Small intestine (tissue), 7 donors: Measurements from ENCODE around the gene DCLK1. TPM values are rescaled to one million over a fixed set of nuclear protein-coding genes. Genes with fewer than 3 reads are reported as not detected.

ENCODE experiments used
- DNase-seq, 2 donors: peaks; one replicate each; pipeline versions ENCODE4 v3.0.0 to v3.0.0-alpha.2; 2013
- FAIRE-seq: peaks from 2 replicates; lab custom pipeline; 2012; peaks lifted over from hg19 to GRCh38; lab: Jason Lieb, UNC
- H3K27ac ChIP-seq, 3 donors: one replicate each; pipeline ENCODE4 v1.5.1; 2013; ENCODE audit warnings: low read length in 2 of 3, mild to moderate bottlenecking in 2 of 3, control low read depth in 1 of 3, inconsistent platforms in 1 of 3, low read depth in 1 of 3, moderate library complexity in 1 of 3
- H3K27me3 ChIP-seq, 3 donors: one replicate each; pipeline ENCODE4 v1.6.1; 2013; ENCODE audit warnings: low read length in 3 of 3, inconsistent platforms in 1 of 3; ENCODE audit not compliant: control insufficient read depth in 3 of 3, insufficient read depth in 3 of 3
- H3K36me3 ChIP-seq, 3 donors: one replicate each; pipeline ENCODE4 v1.6.1; 2013; ENCODE audit warnings: low read length in 3 of 3, inconsistent platforms in 1 of 3, low read depth in 1 of 3, mild to moderate bottlenecking in 1 of 3, moderate library complexity in 1 of 3; ENCODE audit not compliant: control insufficient read depth in 3 of 3, insufficient read depth in 2 of 3
- H3K4me1 ChIP-seq, 3 donors: one replicate each; pipeline ENCODE4 v1.6.1; 2013; ENCODE audit warnings: low read length in 2 of 3, inconsistent platforms in 1 of 3, low read depth in 1 of 3, mild to moderate bottlenecking in 1 of 3, moderate library complexity in 1 of 3; ENCODE audit not compliant: control insufficient read depth in 3 of 3, insufficient read depth in 2 of 3
- H3K4me3 ChIP-seq, 3 donors: one replicate each; pipeline ENCODE4 v1.5.1; 2013; ENCODE audit warnings: low read length in 3 of 3, control low read depth in 1 of 3, inconsistent platforms in 1 of 3, low read depth in 1 of 3, mild to moderate bottlenecking in 1 of 3, moderate library complexity in 1 of 3
- H3K9me3 ChIP-seq, 2 donors: one replicate each; pipeline ENCODE4 v1.6.1; 2013; ENCODE audit warnings: low read depth in 1 of 2, low read length in 1 of 2; ENCODE audit not compliant: control insufficient read depth in 2 of 2, insufficient read depth in 1 of 2
- WGBS, 3 donors: extraction: QIAGEN DNeasy Blood & Tissue Kit; methylation state at CpG; one replicate each; pipeline ENCODE4 v1.1.7; 2013; 5-methylcytosine and 5-hydroxymethylcytosine counted together
- polyA plus RNA-seq, 4 donors: library from polyadenylated mRNA; stranded (reverse) in 3 of 4; unstranded in 1 of 4; fragments of 200-250 nt in 3 of 4; fragments of 120-200 nt in 1 of 4; gene quantifications; one replicate each; pipeline versions ENCODE4 v1.2.1 to v1.2.3, GENCODE V29; 2013
- donor health status: healthy with polysubstance abuse.
- donor health status: control.
- donor health status: control.
- donor health status: Bipolar disorder and iron deficiency.
- donor health status: healthy.

The DCLK1 gene
- polyA plus RNA-seq, 4 donors: 0.54 to 4.9 (median 0.95) TPM; not detected in 1

- Histone ChIP-seq H3K27ac (no peak overlapping the region), H3K4me3 (no peak overlapping the region), H3K4me1 (no peaks in the 10 kb centered on the region), H3K27me3 (no peaks in the 10 kb centered on the region), H3K9me3 (no peaks in the 10 kb centered on the region), H3K36me3 (no peaks in the 10 kb centered on the region)
- no peak for DNase-seq
- no peak for FAIRE-seq
- WGBS, 3 donors: 64 to 85% (median 64%) methylated on average over 4 of the region's 4 CpGs
These were observed 320.9 kb downstream of the DCLK1 start for GRCh38 chr13:35810321-35810720.

DNA sequence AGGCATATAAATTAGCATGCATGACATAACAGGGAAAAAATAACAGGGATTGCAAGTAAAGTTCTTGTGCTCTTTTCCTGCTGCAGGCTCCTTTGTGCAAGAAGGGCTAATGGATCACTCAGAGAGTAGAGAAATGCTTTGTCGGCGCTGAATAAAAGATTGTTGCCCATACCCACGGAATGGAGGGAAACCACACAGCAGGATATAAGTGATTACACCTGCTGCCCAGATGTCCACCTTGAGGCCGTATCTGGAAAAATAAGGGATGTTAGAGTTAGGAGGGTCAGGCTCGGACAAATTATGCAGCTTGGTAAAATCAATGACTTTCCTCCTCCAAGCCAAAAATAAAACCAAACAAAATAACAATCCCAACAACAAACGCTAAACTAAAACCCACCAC, 322.3 kb downstream of the DCLK1 start:
- Histone ChIP-seq H3K4me1 (no peaks in the 10 kb centered on the region), H3K27me3 (no peaks in the 10 kb centered on the region), H3K27ac (no peak overlapping the region), H3K4me3 (no peak overlapping the region), H3K9me3 (no peaks in the 10 kb centered on the region), H3K36me3 (no peaks in the 10 kb centered on the region)
- WGBS, 3 donors: 82 to 89% (median 89%) methylated on average over 6 of the region's 6 CpGs
- DNase-seq: no peak
- no peak for FAIRE-seq

GRCh38 chr13:35804901-35805300, 326.3 kb downstream of the DCLK1 start:
- no peaks in the 10 kb centered on the region for H3K27me3 ChIP-seq
- H3K36me3 ChIP-seq: no peaks in the 10 kb centered on the region
- no peaks in the 10 kb centered on the region for H3K9me3 ChIP-seq
- no peaks in the 10 kb centered on the region for H3K4me1 ChIP-seq
- H3K4me3 ChIP-seq: no peak overlapping the region
- FAIRE-seq (no peak), DNase-seq (no peak)
- no peak overlapping the region for H3K27ac ChIP-seq
- 72 to 84% (median 83%) methylated on average over 5 of the region's 5 CpGs for WGBS, 3 donors

DNA sequence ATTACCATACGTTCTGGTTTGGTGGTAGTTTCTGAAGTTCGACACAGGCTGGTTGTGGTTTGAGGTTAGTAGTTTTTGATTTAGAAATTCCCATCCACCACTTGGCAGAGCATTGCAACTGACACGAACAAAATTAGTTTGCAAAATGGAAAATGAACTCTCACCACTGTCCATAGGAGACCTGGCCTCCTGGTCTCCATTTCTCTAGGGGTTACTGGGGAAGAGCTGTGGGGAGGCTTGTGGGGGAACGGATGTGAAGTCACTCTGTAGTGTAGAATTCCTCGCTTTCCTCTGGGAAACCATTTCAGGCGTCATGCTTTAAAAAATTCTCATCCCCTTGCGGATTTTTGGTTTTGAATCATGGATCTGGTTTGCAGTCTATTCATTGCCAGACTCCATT, 333.2 kb downstream of the DCLK1 start:
- WGBS, 3 donors: 83 to 87% (median 86%) methylated on average over 7 of the region's 7 CpGs
- Histone ChIP-seq H3K4me3 (no peak overlapping the region), H3K36me3 (no peaks in the 10 kb centered on the region), H3K27ac (no peak overlapping the region), H3K4me1 (no peaks in the 10 kb centered on the region), H3K27me3 (no peaks in the 10 kb centered on the region), H3K9me3 (no peaks in the 10 kb centered on the region)
- FAIRE-seq: no peak
- no peak for DNase-seq

GRCh38 chr13:35797244-35797643, 333.9 kb downstream of the DCLK1 start:
- FAIRE-seq (no peak), DNase-seq (no peak)
- Histone ChIP-seq H3K36me3 (no peaks in the 10 kb centered on the region), H3K27ac (no peak overlapping the region), H3K9me3 (no peaks in the 10 kb centered on the region), H3K4me1 (no peaks in the 10 kb centered on the region), H3K4me3 (no peak overlapping the region), H3K27me3 (no peaks in the 10 kb centered on the region)
- 38 to 57% (median 57%) methylated on average over 2 of the region's 2 CpGs for WGBS, 3 donors

DNA sequence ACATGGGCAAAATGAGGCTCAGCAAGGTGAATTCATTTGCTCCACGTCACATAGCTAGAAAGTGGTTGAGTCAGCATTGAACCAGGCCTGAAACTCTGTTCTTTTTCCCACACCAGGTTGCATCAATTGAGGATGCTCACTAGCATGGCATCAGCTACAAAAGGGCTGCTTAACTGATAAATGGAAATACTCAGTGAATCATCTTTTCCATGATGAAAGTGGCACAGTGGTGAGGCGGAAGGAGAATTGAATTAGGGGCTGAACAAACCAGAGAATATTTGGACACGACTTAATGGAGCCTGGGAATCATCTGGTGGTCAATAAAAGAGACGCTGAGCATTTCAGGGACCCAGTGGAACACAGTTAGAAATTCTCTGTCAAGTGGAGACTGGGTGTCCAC, 334.6 kb downstream of the DCLK1 start:
- Histone ChIP-seq H3K27ac (no peak overlapping the region), H3K4me1 (no peaks in the 10 kb centered on the region), H3K27me3 (no peaks in the 10 kb centered on the region), H3K9me3 (no peaks in the 10 kb centered on the region), H3K4me3 (no peak overlapping the region), H3K36me3 (no peaks in the 10 kb centered on the region)
- FAIRE-seq (no peak), DNase-seq (no peak)
- WGBS, 3 donors: 64 to 68% (median 64%) methylated on average over 4 of the region's 4 CpGs

DNA sequence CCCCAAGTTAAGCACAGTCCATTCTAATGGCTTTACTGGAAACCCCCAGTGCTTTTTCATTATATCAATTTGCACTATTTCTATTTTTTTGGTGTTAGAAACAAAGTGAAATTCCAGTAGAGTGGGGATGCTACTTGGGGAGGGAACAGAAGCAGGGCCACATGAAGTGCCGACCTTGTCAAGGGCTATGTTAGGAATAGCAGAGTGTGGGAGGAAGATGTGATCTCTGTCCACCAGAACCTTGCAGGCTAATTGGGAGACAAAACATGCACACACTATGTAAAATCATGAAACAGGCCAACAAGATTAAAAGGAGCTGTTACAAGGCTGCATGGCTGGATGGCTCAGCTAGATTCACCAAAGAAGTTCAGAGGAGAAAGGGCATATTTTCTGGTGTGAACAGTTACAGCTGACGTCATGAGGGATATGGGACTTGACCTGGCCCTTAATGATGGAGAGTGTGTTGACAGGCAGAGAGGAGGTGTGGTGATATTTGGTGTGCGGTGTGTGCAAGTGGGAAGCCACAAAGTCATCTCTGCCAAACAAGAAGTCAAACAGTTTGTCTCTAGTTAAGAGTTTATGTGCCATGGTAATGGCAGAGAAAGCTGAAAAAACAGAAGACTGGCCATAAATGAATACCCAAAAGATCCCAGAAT, 336.3 kb downstream of the DCLK1 start:
- DNase-seq (no peak), FAIRE-seq (no peak)
- WGBS, 3 donors: 81 to 91% (median 85%) methylated on average over 3 of the region's 3 CpGs

GRCh38 chr13:35793823-35794222, 337.4 kb downstream of the DCLK1 start:
- no peak overlapping the region for H3K4me3 ChIP-seq
- no peak for DNase-seq
- H3K27ac ChIP-seq: no peak overlapping the region
- no peaks in the 10 kb centered on the region for H3K36me3 ChIP-seq
- FAIRE-seq: no peak
- no peaks in the 10 kb centered on the region for H3K4me1 ChIP-seq
- no peaks in the 10 kb centered on the region for H3K27me3 ChIP-seq
- H3K9me3 ChIP-seq: no peaks in the 10 kb centered on the region

More for the DNA sequence above, 336.3 kb downstream of the DCLK1 start:
- Histone ChIP-seq H3K27ac (no peak overlapping the region), H3K4me1 (no peaks in the 10 kb centered on the region), H3K9me3 (no peaks in the 10 kb centered on the region), H3K36me3 (no peaks in the 10 kb centered on the region), H3K27me3 (no peaks in the 10 kb centered on the region), H3K4me3 (no peak overlapping the region)

DNA sequence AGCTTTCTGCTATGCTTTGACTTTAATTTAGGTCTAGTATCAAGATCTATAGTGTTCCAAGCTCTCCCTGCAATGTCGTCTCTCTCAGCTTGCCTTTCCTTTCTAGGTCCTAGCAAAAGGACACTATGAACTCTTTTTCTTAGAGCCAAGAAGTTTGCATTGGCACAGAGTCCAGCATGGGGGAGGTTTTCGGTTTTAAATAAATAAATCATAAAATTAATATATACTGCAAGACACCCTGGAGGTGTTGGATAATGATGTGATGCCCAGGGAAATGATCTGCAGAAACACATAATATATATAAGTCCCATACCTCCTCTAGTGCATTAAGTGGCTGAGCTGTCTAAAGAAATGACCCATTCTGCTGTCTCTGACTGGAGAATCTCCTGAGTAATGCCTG, 338.3 kb downstream of the DCLK1 start:
- 49 to 56% (median 53%) methylated on average over 2 of the region's 2 CpGs for WGBS, 3 donors
- no peak overlapping the region for H3K4me3 ChIP-seq
- H3K9me3 ChIP-seq: no peaks in the 10 kb centered on the region
- H3K27ac ChIP-seq: no peak overlapping the region
- no peak for FAIRE-seq
- no peaks in the 10 kb centered on the region for H3K36me3 ChIP-seq
- no peak for DNase-seq
- H3K27me3 ChIP-seq: no peaks in the 10 kb centered on the region
- no peaks in the 10 kb centered on the region for H3K4me1 ChIP-seq
